ENCODE measurements around the gene ZNF74.
"Not testable (repeated sequence)": the region's sequence is repeated elsewhere in the genome, so short reads cannot be mapped to it uniquely, and the experiment has no call there.

DNA sequence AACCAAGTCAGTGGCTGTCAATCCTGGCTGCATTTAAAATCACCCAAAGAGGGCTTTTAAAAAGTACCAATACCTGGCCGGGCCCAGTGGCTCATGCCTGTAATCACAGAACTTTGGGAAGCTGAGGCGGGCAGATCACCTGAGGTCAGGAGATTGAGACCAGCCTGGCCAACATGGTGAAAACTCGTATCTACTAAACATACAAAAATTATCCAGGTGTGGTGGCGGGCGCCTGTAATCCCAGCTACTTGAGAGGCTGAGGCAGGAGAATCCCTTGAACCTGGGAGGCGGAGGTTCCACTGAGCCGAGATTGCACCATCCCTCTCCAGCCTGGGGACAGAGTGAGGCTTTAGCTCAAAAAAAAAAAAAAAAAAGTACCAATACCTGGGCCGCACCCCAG lies 17.7 kb upstream of the ZNF74 start:
- not testable (repeated sequence) for TF ChIP-seq EZH2 (IDR thresholded peaks at IDR 0.05; ENCODE audit: borderline replicate concordance, insufficient read depth, low read depth, low read length, poor library complexity, severe bottlenecking)
- TF ChIP-seq, protein P1, sequence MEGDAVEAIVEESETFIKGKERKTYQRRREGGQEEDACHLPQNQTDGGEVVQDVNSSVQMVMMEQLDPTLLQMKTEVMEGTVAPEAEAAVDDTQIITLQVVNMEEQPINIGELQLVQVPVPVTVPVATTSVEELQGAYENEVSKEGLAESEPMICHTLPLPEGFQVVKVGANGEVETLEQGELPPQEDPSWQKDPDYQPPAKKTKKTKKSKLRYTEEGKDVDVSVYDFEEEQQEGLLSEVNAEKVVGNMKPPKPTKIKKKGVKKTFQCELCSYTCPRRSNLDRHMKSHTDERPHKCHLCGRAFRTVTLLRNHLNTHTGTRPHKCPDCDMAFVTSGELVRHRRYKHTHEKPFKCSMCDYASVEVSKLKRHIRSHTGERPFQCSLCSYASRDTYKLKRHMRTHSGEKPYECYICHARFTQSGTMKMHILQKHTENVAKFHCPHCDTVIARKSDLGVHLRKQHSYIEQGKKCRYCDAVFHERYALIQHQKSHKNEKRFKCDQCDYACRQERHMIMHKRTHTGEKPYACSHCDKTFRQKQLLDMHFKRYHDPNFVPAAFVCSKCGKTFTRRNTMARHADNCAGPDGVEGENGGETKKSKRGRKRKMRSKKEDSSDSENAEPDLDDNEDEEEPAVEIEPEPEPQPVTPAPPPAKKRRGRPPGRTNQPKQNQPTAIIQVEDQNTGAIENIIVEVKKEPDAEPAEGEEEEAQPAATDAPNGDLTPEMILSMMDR (IDR thresholded peaks at IDR 0.05): not testable (repeated sequence)

All from B cell (primary cell).